Measurements from ENCODE around the gene IFITM10. TPM values are rescaled to one million over a fixed set of nuclear protein-coding genes. Genes with fewer than 3 reads are reported as not detected.

The IFITM10 gene
- total and polyA plus RNA-seq, 10 of the 15 experiments (the other 5 are each of a cell fraction or from before 2014, with no cell fraction given) = 0.04 to 0.27 TPM; not detected in 8

DNA sequence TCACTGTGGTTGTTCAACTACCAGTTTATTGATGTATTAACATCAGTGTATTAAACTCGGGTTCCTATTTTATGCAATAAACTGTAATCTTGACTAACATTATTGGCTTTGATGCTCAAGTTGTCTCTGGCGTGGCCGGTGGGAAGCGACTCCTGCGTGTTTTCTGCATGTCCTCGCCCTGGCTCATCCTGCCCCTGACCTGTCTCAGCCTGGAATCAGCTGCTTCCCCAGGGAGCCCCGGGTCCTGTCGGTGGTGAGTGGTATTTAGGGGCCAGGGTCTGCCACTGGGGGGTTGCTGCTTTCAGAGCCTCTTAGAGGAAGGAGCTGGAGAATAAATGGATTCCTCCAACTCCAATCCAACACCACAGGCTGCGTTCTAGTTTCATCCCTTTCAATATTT, 22.5 kb downstream of the IFITM10 start:
- in situ Hi-C loops (cut with MboI) = no loop called here
- intact Hi-C loops (cut with micrococcal nuclease; ENCODE audit: unreplicated experiment) = no loop called here
- H4K20me1 ChIP-seq (ENCODE audit: control insufficient read depth, insufficient read depth) = no peaks in the 10 kb centered on the region
- no peak overlapping the region for H3K4me2 ChIP-seq (ENCODE audit: control insufficient read depth, insufficient read depth)
- H3K9me3 ChIP-seq (replicated peaks; ENCODE audit: control insufficient read depth, insufficient read depth, low read length) = no peaks in the 10 kb centered on the region
- BruUV-seq (replicated peaks) = no TSS peak
- FAIRE-seq = no peak
- 46% methylated on average over 9 of the region's 9 CpGs for WGBS (ENCODE audit: insufficient coverage, insufficient replicate concordance, low lambda C conversion rate, missing lambda C conversion rate)
- ChIA-PET CTCF (no interaction called here), SMC1A (ENCODE audit: uncharacterized antibody, unreplicated experiment) (no interaction called here), POLR2A (no interaction called here), RAD21 (ENCODE audit: unreplicated experiment) (no interaction called here)
- H2AFZ ChIP-seq (ENCODE audit: control insufficient read depth, low read depth, low read length) = no peak overlapping the region
- no peak overlapping the region for H3K27ac ChIP-seq (ENCODE audit: control insufficient read depth, insufficient read depth)
- no peak for ATAC-seq
- H3K27me3 ChIP-seq (replicated peaks in 1 of 2; ENCODE audit: control insufficient read depth in 2 of 2, insufficient read depth in 2 of 2, low read length in 1 of 2) = 0 out of 4 replicates have a peak, but pooled peaks cover 0 to 6% of the 10 kb centered on the region in 2 experiments
- no peak overlapping the region for H3K9ac ChIP-seq (ENCODE audit: control insufficient read depth, insufficient read depth, low read length)
- H3K4me1 ChIP-seq (ENCODE audit: control insufficient read depth, insufficient read depth, low read length) = no peaks in the 10 kb centered on the region
- H3K4me3 ChIP-seq = no peak overlapping the region
- DNase-seq (ENCODE audit: low read depth, low spot score) = no peak
- H3K79me2 ChIP-seq (ENCODE audit: control insufficient read depth, insufficient read depth, low read length) = no peaks in the 10 kb centered on the region
- H3K36me3 ChIP-seq (ENCODE audit: control insufficient read depth in 2 of 2, insufficient read depth in 2 of 2, low read length in 1 of 2) = no peaks in the 10 kb centered on the region
- TF ChIP-seq RBBP5 (conservative IDR thresholded peaks at IDR 0.05) (no peak), NFYB (IDR thresholded peaks at IDR 0.05; ENCODE audit: insufficient read depth, low read depth, low read length) (no peak), TAF1 (IDR thresholded peaks at IDR 0.05; ENCODE audit: borderline replicate concordance, low read depth, low read length) (no peak), MEF2A (IDR thresholded peaks at IDR 0.05; ENCODE audit: insufficient read depth, low read depth, low read length) (no peak), NFYA (IDR thresholded peaks at IDR 0.05; ENCODE audit: borderline replicate concordance, low read depth, low read length) (no peak), DPF2 (IDR thresholded peaks at IDR 0.05) (no peak), CHD1 (IDR thresholded peaks at IDR 0.05; ENCODE audit: low read depth, low read length) (no peak), ZNF622 (IDR thresholded peaks at IDR 0.05) (no peak), FOS (IDR thresholded peaks at IDR 0.05; ENCODE audit: borderline replicate concordance, extremely low read depth, insufficient read length) (no peak)
- TF ChIP-seq, protein P1, sequence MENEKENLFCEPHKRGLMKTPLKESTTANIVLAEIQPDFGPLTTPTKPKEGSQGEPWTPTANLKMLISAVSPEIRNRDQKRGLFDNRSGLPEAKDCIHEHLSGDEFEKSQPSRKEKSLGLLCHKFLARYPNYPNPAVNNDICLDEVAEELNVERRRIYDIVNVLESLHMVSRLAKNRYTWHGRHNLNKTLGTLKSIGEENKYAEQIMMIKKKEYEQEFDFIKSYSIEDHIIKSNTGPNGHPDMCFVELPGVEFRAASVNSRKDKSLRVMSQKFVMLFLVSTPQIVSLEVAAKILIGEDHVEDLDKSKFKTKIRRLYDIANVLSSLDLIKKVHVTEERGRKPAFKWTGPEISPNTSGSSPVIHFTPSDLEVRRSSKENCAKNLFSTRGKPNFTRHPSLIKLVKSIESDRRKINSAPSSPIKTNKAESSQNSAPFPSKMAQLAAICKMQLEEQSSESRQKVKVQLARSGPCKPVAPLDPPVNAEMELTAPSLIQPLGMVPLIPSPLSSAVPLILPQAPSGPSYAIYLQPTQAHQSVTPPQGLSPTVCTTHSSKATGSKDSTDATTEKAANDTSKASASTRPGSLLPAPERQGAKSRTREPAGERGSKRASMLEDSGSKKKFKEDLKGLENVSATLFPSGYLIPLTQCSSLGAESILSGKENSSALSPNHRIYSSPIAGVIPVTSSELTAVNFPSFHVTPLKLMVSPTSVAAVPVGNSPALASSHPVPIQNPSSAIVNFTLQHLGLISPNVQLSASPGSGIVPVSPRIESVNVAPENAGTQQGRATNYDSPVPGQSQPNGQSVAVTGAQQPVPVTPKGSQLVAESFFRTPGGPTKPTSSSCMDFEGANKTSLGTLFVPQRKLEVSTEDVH (IDR thresholded peaks at IDR 0.05; ENCODE audit: low read depth, partially characterized antibody) = no peak
- TF ChIP-seq, protein P2, sequence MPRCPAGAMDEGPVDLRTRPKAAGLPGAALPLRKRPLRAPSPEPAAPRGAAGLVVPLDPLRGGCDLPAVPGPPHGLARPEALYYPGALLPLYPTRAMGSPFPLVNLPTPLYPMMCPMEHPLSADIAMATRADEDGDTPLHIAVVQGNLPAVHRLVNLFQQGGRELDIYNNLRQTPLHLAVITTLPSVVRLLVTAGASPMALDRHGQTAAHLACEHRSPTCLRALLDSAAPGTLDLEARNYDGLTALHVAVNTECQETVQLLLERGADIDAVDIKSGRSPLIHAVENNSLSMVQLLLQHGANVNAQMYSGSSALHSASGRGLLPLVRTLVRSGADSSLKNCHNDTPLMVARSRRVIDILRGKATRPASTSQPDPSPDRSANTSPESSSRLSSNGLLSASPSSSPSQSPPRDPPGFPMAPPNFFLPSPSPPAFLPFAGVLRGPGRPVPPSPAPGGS (IDR thresholded peaks at IDR 0.05; ENCODE audit: borderline replicate concordance, insufficient read depth, low read depth, low read length, poor library complexity, severe bottlenecking) = no peak

All from GM12878 (cell line).